DOHH2 (cell line): ENCODE data around the gene SLAIN1.
"Not testable (repeated sequence)": the region's sequence is repeated elsewhere in the genome, so short reads cannot be mapped to it uniquely, and the experiment has no call there.

ENCODE experiments used
- H3F3A ChIP-seq: fragments of 200-600 bp; sonication (generic), shearing (Covaris generic); 2 replicates; pipeline ENCODE4 v1.6.0; 2016; ENCODE audit warnings: antibody characterized with exemption, mild to moderate bottlenecking; ENCODE audit not compliant: control insufficient read depth, insufficient read depth
- H3K27ac ChIP-seq: fragments of 200-600 bp; sonication (generic); 2 replicates; pipeline ENCODE4 v1.5.1; 2014; ENCODE audit warnings: low read depth, mild to moderate bottlenecking, low read length, moderate library complexity
- H3K27me3 ChIP-seq: fragments of 200-600 bp; sonication (generic); 2 replicates; pipeline ENCODE4 v1.6.1; 2014; ENCODE audit warnings: mild to moderate bottlenecking, low read length, mixed read lengths; ENCODE audit not compliant: control insufficient read depth
- H3K36me3 ChIP-seq: fragments of 200-600 bp; sonication (generic); 2 replicates; pipeline ENCODE4 v1.6.1; 2014; ENCODE audit warnings: mild to moderate bottlenecking, low read length, moderate library complexity, mixed read lengths; ENCODE audit not compliant: control insufficient read depth
- H3K4me1 ChIP-seq: fragments of 200-600 bp; sonication (generic); 2 replicates; pipeline ENCODE4 v1.6.1; 2014; ENCODE audit warnings: mild to moderate bottlenecking, low read length, mixed read lengths; ENCODE audit not compliant: control insufficient read depth
- H3K4me2 ChIP-seq: fragments of 200-600 bp; sonication (generic); 2 replicates; pipeline ENCODE4 v1.6.0; 2014; ENCODE audit warnings: mild to moderate bottlenecking, low read length, moderate library complexity
- H3K4me3 ChIP-seq: fragments of 200-600 bp; sonication (generic); 2 replicates; pipeline ENCODE4 v1.5.1; 2014; ENCODE audit warnings: mild to moderate bottlenecking, low read length, mixed read lengths
- H3K79me2 ChIP-seq: fragments of 200-600 bp; sonication (generic); 2 replicates; pipeline ENCODE4 v1.6.1; 2014; ENCODE audit warnings: mild to moderate bottlenecking, low read length, mixed read lengths; ENCODE audit not compliant: control insufficient read depth
- H3K9me2 ChIP-seq: fragments of 200-600 bp; sonication (generic); replicated peaks from 2 replicates; pipeline ENCODE4 v1.6.1; 2014; ENCODE audit warnings: mild to moderate bottlenecking, low read length, mixed read lengths; ENCODE audit not compliant: control insufficient read depth
- H3K9me3 ChIP-seq: fragments of 200-600 bp; sonication (generic); 2 replicates; pipeline ENCODE4 v1.6.1; 2014; ENCODE audit warnings: antibody characterized with exemption, low read length, mixed read lengths; ENCODE audit not compliant: control insufficient read depth, insufficient read depth
- H4K20me1 ChIP-seq: fragments of 200-600 bp; sonication (generic); 2 replicates; pipeline ENCODE4 v1.6.0; 2014; ENCODE audit warnings: low read depth, mild to moderate bottlenecking, antibody characterized with exemption, low read length, moderate library complexity; ENCODE audit not compliant: control insufficient read depth, insufficient read depth
- CTCF ChIP-seq: fragments of 200-600 bp; sonication (generic); IDR thresholded peaks from one replicate; pipeline ENCODE4 v1.5.1; 2014; ENCODE audit warnings: antibody characterized with exemption, mild to moderate bottlenecking, low read depth, low read length; ENCODE audit not compliant: poor library complexity, severe bottlenecking
- EZH2phosphoT487 ChIP-seq: fragments of 200-600 bp; sonication (generic); IDR thresholded peaks from 2 replicates; pipeline ENCODE4 v1.6.1; 2017; ENCODE audit warnings: borderline replicate concordance, mild to moderate bottlenecking, antibody characterized with exemption, low read length, moderate library complexity, mixed read lengths

SLAIN1 gene

DNA sequence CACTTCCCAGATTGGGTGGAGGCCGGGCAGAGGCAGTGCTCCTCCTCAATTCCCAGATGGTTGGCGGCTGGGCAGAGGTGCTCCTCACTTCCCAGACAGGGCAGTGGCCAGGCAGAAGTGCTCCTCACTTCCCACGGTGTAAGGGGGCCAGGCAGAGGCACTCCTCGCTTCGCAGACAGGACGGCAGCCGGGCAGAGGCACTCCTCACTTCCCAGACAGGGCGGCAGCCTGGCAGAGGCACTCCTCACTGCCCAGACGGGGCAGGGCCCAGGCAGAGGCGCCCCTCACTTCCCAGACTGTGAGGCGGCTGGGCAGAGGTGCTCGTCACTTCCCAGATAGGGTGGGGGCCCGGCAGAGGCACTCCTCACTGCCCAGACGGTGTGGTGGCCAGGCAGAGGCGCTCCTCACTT is 36.6 kb upstream of the SLAIN1 start:
- Histone ChIP-seq H3K27me3 (no peaks in the 10 kb centered on the region), H3K9me2 (no peaks in the 10 kb centered on the region), H3K79me2 (no peaks in the 10 kb centered on the region), H3K36me3 (no peaks in the 10 kb centered on the region), H3K4me2 (no peak overlapping the region), H4K20me1 (no peaks in the 10 kb centered on the region), H3K4me3 (no peak overlapping the region), H3K9me3 (no peaks in the 10 kb centered on the region), H3K4me1 (no peaks in the 10 kb centered on the region), H3K27ac (no peak overlapping the region), H3F3A (no peaks in the 10 kb centered on the region)
- TF ChIP-seq CTCF (no peak), EZH2phosphoT487 (no peak)

DNA sequence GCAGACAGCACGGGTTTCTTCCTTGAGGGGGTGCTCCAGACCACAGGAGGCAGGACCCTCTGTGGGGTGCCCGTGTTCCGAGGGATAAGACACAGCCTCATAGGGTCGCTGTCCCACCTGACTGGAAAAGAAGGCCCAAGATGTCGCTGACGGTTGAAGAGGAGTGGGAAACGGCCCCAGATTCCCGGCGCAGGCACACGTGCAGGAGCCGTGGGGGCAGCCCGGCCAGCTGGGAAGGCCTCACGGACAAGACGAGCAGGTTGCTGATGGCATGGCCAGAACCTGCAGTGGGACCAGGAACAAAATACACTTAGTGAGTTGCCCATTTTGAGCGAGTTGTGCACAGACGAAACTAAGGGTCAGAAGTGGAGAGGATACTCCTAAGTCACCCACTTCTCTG is 35.2 kb upstream of the SLAIN1 start:
- not testable (repeated sequence) for H3K36me3 ChIP-seq, H3K4me1 ChIP-seq, H3K4me3 ChIP-seq, H3K9me2 ChIP-seq, H3K27me3 ChIP-seq, H3K9me3 ChIP-seq, H3F3A ChIP-seq, H3K27ac ChIP-seq, H4K20me1 ChIP-seq, H3K79me2 ChIP-seq, H3K4me2 ChIP-seq

DNA sequence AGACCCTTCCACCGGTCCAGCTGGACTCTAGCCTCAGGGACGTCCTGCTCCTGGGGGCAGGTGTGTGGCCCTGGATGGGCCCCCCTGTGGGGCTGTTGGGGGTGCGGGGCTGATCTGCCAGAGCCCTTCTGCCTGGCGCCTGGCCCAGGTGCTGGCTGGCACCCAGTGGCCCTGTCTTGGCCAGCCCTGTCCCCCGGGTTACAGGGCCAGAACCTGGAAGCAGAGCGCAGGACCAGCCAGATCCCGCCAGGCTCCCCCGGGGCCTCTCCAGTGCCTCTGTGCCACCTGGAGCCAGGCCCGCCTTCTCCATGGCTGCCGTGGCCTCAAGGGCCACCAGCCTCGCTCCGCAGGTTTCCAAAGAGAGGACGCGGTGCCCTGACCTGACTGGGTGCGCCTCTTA is 34.7 kb upstream of the SLAIN1 start:
- not testable (repeated sequence) for H3K9me3 ChIP-seq, H3K27me3 ChIP-seq, H3K4me3 ChIP-seq, H3K79me2 ChIP-seq, H3K36me3 ChIP-seq, H3K9me2 ChIP-seq, H3K4me2 ChIP-seq, H3F3A ChIP-seq, H3K4me1 ChIP-seq, H3K27ac ChIP-seq, H4K20me1 ChIP-seq

DNA sequence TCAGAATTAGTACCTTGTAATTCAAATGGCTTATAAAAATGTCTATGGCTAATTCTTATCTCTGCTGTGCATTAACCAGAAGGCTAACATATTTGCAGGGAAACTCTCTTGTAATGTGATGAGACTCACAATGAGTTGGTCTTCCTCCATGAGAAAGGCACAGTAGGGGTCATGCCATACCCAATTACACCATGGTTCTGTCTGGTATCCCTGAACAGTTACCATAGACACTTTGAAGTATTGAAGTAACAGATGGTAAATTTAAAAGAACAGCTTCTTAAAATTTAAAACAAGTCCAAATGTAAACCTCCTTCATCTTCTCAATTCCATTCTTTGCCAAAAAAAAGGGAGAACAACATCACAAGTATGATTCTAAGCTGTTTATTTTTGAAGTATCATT is 22.6 kb upstream of the SLAIN1 start:
- TF ChIP-seq EZH2phosphoT487 (no peak), CTCF (no peak)

More for the DNA sequence above, 22.6 kb upstream of the SLAIN1 start:
- H3K4me2 ChIP-seq, result no peak overlapping the region
- no peaks in the 10 kb centered on the region for H4K20me1 ChIP-seq
- H3K36me3 ChIP-seq, result no peaks in the 10 kb centered on the region
- no peaks in the 10 kb centered on the region for H3K4me1 ChIP-seq
- H3K27ac ChIP-seq, result no peak overlapping the region
- no peaks in the 10 kb centered on the region for H3K9me2 ChIP-seq
- peaks cover 3% of the 10 kb centered on the region; the same call in 1 of the 2 replicates for H3K27me3 ChIP-seq
- no peaks in the 10 kb centered on the region for H3K79me2 ChIP-seq
- H3F3A ChIP-seq, result no peaks in the 10 kb centered on the region
- H3K9me3 ChIP-seq, result no peaks in the 10 kb centered on the region
- no peak overlapping the region for H3K4me3 ChIP-seq
